GM21529 (cell line): ENCODE data around the gene VGLL4.

Experiments used
- ATAC-seq: cut with Tn5 transposase; IDR thresholded peaks from one replicate; pipeline ENCODE4 v1.9.1; 2021; ENCODE audit not compliant: unreplicated experiment

Gene VGLL4

GRCh38 chr3:11653298-11654055 lies 9.8 kb upstream of the VGLL4 start:
- ATAC-seq, result no peak

GRCh38 chr3:11651900-11652299 lies 8.2 kb upstream of the VGLL4 start:
- ATAC-seq, result no peak

GRCh38 chr3:11651477-11651876 lies 7.8 kb upstream of the VGLL4 start:
- ATAC-seq, result no peak

GRCh38 chr3:11650391-11650790 lies 6.7 kb upstream of the VGLL4 start:
- ATAC-seq, result no peak

- no peak for ATAC-seq
Measured at GRCh38 chr3:11648735-11649134, 5.0 kb upstream of the VGLL4 start.

- ATAC-seq, result peak; percentile 10
Measured at GRCh38 chr3:11643201-11643603, 513 bp downstream of the VGLL4 start.

GRCh38 chr3:11642431-11643191 lies 1.1 kb downstream of the VGLL4 start:
- ATAC-seq, result peak; percentile 62

GRCh38 chr3:11641683-11642430 lies 1.9 kb downstream of the VGLL4 start:
- no peak for ATAC-seq

GRCh38 chr3:11641316-11641682 lies 2.4 kb downstream of the VGLL4 start:
- ATAC-seq, result no peak

- ATAC-seq, result no peak
Measured at GRCh38 chr3:11640009-11640673, 3.6 kb downstream of the VGLL4 start.

GRCh38 chr3:11638495-11639358 lies 5.0 kb downstream of the VGLL4 start:
- ATAC-seq, result no peak

- no peak for ATAC-seq
Measured at GRCh38 chr3:11637901-11638458, 5.7 kb downstream of the VGLL4 start.

- no peak for ATAC-seq
Measured at GRCh38 chr3:11636394-11636770, 7.3 kb downstream of the VGLL4 start.

- no peak for ATAC-seq
Measured at GRCh38 chr3:11635680-11636393, 7.9 kb downstream of the VGLL4 start.

GRCh38 chr3:11634974-11635612 lies 8.6 kb downstream of the VGLL4 start:
- no peak for ATAC-seq

GRCh38 chr3:11634081-11634635 lies 9.6 kb downstream of the VGLL4 start:
- no peak for ATAC-seq

GRCh38 chr3:11632966-11633365 lies 10.7 kb downstream of the VGLL4 start:
- ATAC-seq, result no peak

- ATAC-seq, result no peak
Measured at GRCh38 chr3:11632564-11632963, 11.2 kb downstream of the VGLL4 start.

- no peak for ATAC-seq
Measured at GRCh38 chr3:11631820-11632219, 11.9 kb downstream of the VGLL4 start.
